GM12873 (cell line): Measurements from ENCODE around the gene KIF1B.

Source experiments
- TF ChIP-seq, protein P1 (sequence below): IDR thresholded peaks from 2 replicates; pipeline ENCODE4 v1.5.1; 2012; ENCODE audit warnings: low read depth, mild to moderate bottlenecking, moderate library complexity, low read length, control low read depth; ENCODE audit not compliant: insufficient read depth; ENCODE audit errors: missing control alignments

KIF1B gene

DNA sequence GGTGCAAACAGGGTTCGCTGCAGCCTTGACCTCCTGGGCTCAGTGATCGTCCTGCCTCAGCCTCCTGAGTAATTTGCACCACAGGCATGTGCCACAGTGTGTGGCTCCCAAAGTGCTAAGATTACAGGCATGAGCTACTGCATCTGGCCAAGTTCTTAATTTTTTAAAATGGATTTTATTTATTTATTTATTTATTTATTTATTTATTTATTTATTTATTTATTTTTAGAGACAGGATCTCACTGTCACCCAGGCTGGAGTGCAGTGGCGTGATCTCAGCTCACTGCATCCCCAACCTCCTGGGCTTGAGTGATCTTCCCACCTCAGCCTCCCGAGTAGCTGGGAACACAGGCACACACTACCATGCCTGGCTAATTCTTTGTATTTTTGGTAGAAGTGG, 54.7 kb downstream of the KIF1B start:
- TF ChIP-seq, protein P1, sequence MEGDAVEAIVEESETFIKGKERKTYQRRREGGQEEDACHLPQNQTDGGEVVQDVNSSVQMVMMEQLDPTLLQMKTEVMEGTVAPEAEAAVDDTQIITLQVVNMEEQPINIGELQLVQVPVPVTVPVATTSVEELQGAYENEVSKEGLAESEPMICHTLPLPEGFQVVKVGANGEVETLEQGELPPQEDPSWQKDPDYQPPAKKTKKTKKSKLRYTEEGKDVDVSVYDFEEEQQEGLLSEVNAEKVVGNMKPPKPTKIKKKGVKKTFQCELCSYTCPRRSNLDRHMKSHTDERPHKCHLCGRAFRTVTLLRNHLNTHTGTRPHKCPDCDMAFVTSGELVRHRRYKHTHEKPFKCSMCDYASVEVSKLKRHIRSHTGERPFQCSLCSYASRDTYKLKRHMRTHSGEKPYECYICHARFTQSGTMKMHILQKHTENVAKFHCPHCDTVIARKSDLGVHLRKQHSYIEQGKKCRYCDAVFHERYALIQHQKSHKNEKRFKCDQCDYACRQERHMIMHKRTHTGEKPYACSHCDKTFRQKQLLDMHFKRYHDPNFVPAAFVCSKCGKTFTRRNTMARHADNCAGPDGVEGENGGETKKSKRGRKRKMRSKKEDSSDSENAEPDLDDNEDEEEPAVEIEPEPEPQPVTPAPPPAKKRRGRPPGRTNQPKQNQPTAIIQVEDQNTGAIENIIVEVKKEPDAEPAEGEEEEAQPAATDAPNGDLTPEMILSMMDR: no peak

- TF ChIP-seq, protein P1: no peak
These were observed 55.5 kb downstream of the KIF1B start for GRCh38 chr1:10265900-10266299.

DNA sequence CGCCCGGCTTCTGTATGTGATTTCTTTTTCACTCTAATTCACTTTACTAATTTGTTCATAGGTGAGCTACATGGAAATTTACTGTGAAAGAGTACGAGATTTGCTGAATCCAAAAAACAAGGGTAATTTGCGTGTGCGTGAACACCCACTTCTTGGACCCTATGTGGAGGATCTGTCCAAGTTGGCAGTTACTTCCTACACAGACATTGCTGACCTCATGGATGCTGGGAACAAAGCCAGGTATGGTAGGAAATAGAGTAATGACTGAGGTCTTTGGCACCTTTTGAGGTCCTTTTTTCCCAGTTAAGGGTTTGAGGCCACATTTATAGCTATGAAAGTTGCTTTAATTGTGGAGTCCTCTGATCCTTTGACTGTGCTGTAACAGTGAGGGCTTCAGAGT, 56.9 kb downstream of the KIF1B start:
- TF ChIP-seq, protein P1: no peak

GRCh38 chr1:10267921-10268320, 57.6 kb downstream of the KIF1B start:
- TF ChIP-seq, protein P1: no peak

DNA sequence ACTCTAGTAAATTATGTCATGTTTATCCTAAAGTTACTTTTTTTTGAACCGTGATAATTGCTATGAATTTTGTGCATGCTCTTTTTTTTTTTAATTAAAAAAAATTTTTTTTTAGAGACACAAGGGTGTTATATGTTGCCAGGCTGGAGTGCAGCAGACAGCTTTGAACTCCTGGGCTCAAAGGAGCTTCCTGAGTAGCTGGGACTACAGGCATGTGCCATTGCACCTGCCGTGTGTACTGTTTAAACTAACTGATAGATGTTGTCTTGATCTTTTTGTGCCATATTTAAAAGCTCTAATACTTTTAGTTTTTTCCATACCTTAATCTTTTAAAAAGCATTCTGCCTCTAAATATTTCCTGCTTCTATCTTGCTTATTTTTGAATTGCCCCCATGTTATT, 60.7 kb downstream of the KIF1B start:
- TF ChIP-seq, protein P1: no peak

- TF ChIP-seq, protein P1: no peak
These were observed 61.5 kb downstream of the KIF1B start for GRCh38 chr1:10271869-10272268.

- TF ChIP-seq, protein P1: no peak
These were observed 61.9 kb downstream of the KIF1B start for GRCh38 chr1:10272274-10272673.
